GM23248 (cell line): ENCODE results near the gene PLEK.

ENCODE experiments used
- EZH2 ChIP-seq: fragments of 200-600 bp; sonication (generic); IDR thresholded peaks from 2 replicates; pipeline ENCODE4 v1.6.1; 2018; ENCODE audit warnings: antibody characterized with exemption, mild to moderate bottlenecking; ENCODE audit not compliant: insufficient read depth, poor library complexity, severe bottlenecking
- EZH2phosphoT487 ChIP-seq: fragments of 200-600 bp; sonication (generic); IDR thresholded peaks from 2 replicates; pipeline ENCODE4 v1.6.1; 2018; ENCODE audit warnings: antibody characterized with exemption, moderate library complexity, mild to moderate bottlenecking, low read depth; ENCODE audit not compliant: insufficient read depth

- TF ChIP-seq EZH2phosphoT487, result no peak
- TF ChIP-seq EZH2, result no peak
These were observed 40.1 kb downstream of the PLEK start for GRCh38 chr2:68404893-68405799.
